Breast epithelium (tissue), 3 donors: ENCODE results near the gene COMMD8.

Source experiments
- POLR2A ChIP-seq: fragments of 450-650 bp; IDR thresholded peaks from one replicate; pipeline ENCODE4 v1.6.1; 2016; ENCODE audit warnings: antibody characterized with exemption, mild to moderate bottlenecking, moderate library complexity
- POLR2AphosphoS5 ChIP-seq, 3 donors: sonication (generic); formaldehyde crosslinking; IDR thresholded peaks; one replicate each; pipeline ENCODE4 v1.6.1; 2017; ENCODE audit warnings: antibody characterized with exemption in 3 of 3

- no peak for TF ChIP-seq POLR2AphosphoS5 (IDR thresholded peaks at IDR 0.05)
- TF ChIP-seq POLR2A = no peak
Observed at GRCh38 chr4:47469951-47470350, 6.4 kb upstream of the COMMD8 start.
